Peyer's patch (tissue), 4 donors: Measurements from ENCODE around the gene NOVA1. TPM values are rescaled to one million over a fixed set of nuclear protein-coding genes. Genes with fewer than 3 reads are reported as not detected.

Experiments
- DNase-seq, 3 donors: peaks; one replicate each; pipeline ENCODE4 v3.0.0-alpha.2; 2017 to 2019
- H3K27ac ChIP-seq, 4 donors: fragments of 200-600 bp; sonication (generic); one replicate each; pipeline ENCODE4 v1.5.1; 2016 to 2019
- H3K27me3 ChIP-seq, 2 donors: fragments of 200-600 bp; sonication (generic); one replicate each; pipeline ENCODE4 v1.5.1; 2019
- H3K36me3 ChIP-seq, 3 donors: fragments of 200-600 bp; sonication (generic); one replicate each; pipeline ENCODE4 v1.5.1; 2016 to 2019
- H3K4me1 ChIP-seq, 4 donors: fragments of 200-600 bp; sonication (generic); one replicate each; pipeline ENCODE4 v1.5.1; 2016 to 2019
- H3K4me3 ChIP-seq, 4 donors: fragments of 200-600 bp; sonication (generic); 1 replicate in 3 of 4; 2 replicates in 1 of 4; pipeline ENCODE4 v1.5.1; 2016 to 2019; ENCODE audit warnings: mild to moderate bottlenecking in 1 of 4
- H3K9me3 ChIP-seq, 4 donors: fragments of 200-600 bp; sonication (generic); one replicate each; pipeline ENCODE4 v1.5.1; 2016 to 2019; ENCODE audit warnings: mild to moderate bottlenecking in 1 of 4
- POLR2A ChIP-seq, 2 donors: fragments of 450-650 bp; IDR thresholded peaks; one replicate each; pipeline ENCODE4 v1.5.1; 2017; ENCODE audit warnings: antibody characterized with exemption in 2 of 2, mild to moderate bottlenecking in 2 of 2, moderate library complexity in 2 of 2
- total RNA-seq, 4 donors: library from RNA; depleted of rRNA; stranded (reverse); fragments of >200 nt; gene quantifications; one replicate each; pipeline ENCODE4 v1.1.0, GENCODE V29; 2016
- TF ChIP-seq, protein P1 (sequence below), 6 experiments: fragments of 450-650 bp in 4 of 6; fragments of 200-600 bp in 2 of 6; sonication (generic) in 1 of 6; IDR thresholded peaks; one replicate each; pipeline ENCODE4 v1.5.1; 2017 to 2019; ENCODE audit warnings: antibody characterized with exemption in 6 of 6, mild to moderate bottlenecking in 3 of 6, moderate library complexity in 1 of 6

Gene NOVA1
- total RNA-seq, 4 donors from 2014 or later = 2.6 to 39.6 (median 5.8) TPM

DNA sequence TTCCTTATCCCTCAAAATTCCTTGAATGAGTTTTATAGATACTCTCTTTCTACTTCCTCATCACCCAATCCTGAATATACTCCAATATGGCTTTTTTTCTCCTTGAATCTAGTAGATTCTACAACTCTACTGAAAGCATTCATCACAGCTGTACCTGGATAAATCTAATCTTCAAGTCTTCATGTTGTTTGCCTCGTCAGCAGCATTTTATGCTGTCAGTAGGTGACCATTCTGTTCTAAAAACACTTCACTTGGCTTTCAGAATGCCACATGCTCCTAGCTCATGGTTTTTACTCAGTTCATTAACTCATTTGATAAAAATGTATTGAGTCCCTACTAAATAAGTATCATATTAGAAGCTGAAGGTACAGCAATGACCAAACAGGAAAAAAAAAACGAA is 113.3 kb downstream of the NOVA1 start:
- Histone ChIP-seq H3K9me3 (no peaks in the 10 kb centered on the region), H3K27ac (no peak overlapping the region), H3K36me3 (no peaks in the 10 kb centered on the region), H3K4me1 (no peaks in the 10 kb centered on the region), H3K4me3 (no peak overlapping the region), H3K27me3 (no peaks in the 10 kb centered on the region)
- no peak for DNase-seq
- no peak for TF ChIP-seq POLR2A (IDR thresholded peaks at IDR 0.05)
- TF ChIP-seq, protein P1, sequence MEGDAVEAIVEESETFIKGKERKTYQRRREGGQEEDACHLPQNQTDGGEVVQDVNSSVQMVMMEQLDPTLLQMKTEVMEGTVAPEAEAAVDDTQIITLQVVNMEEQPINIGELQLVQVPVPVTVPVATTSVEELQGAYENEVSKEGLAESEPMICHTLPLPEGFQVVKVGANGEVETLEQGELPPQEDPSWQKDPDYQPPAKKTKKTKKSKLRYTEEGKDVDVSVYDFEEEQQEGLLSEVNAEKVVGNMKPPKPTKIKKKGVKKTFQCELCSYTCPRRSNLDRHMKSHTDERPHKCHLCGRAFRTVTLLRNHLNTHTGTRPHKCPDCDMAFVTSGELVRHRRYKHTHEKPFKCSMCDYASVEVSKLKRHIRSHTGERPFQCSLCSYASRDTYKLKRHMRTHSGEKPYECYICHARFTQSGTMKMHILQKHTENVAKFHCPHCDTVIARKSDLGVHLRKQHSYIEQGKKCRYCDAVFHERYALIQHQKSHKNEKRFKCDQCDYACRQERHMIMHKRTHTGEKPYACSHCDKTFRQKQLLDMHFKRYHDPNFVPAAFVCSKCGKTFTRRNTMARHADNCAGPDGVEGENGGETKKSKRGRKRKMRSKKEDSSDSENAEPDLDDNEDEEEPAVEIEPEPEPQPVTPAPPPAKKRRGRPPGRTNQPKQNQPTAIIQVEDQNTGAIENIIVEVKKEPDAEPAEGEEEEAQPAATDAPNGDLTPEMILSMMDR (IDR thresholded peaks at IDR 0.05) = no peak

DNA sequence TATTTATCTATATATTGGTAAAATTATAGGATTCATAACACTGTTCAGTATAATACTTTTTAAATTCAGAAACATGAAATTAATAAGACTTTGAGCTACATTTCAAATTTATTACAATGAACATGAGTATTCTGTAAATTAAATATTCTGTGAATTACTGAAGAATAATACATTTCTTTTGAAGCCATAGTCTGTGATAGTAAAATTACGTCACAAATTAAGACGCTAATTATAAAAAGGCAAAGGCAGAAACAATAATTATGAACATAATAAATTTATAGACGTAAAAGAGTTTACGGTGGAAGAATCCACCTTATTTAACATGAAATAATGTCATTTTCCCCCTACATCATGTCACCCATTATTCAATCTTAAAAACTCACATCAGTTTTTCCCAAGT is 118.9 kb downstream of the NOVA1 start:
- no peaks in the 10 kb centered on the region for H3K9me3 ChIP-seq
- TF ChIP-seq POLR2A (IDR thresholded peaks at IDR 0.05) = no peak
- TF ChIP-seq, protein P1 (IDR thresholded peaks at IDR 0.05) = no peak
- H3K4me3 ChIP-seq = no peak overlapping the region

DNA sequence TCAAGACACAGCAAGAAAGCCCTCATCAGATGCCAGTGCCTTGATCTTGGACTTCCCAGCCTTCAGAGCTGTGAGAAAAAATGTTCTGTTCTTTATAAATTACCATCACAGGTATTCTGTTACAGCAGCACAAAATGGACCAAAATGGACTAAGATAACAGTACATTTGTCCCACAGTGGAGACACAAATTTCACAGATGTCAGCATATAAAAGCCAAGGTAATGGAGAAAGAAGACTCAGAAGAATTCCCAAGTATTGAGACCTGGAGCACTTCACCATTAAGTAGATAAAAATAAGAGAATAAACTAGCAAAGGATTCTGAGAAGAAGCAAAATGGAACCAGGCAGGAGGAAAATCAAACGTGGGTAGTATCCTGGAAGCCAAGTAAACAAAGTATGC is 131.0 kb downstream of the NOVA1 start:
- Histone ChIP-seq H3K27me3 (no peaks in the 10 kb centered on the region), H3K9me3 (no peaks in the 10 kb centered on the region), H3K27ac (no peak overlapping the region), H3K4me3 (no peak overlapping the region), H3K4me1 (no peaks in the 10 kb centered on the region), H3K36me3 (no peaks in the 10 kb centered on the region)
- TF ChIP-seq POLR2A (IDR thresholded peaks at IDR 0.05) = no peak
- TF ChIP-seq, protein P1 (IDR thresholded peaks at IDR 0.05) = no peak
- DNase-seq = no peak

More for the DNA sequence above, 118.9 kb downstream of the NOVA1 start:
- Histone ChIP-seq H3K4me1 (no peaks in the 10 kb centered on the region), H3K27ac (no peak overlapping the region), H3K27me3 (no peaks in the 10 kb centered on the region), H3K36me3 (no peaks in the 10 kb centered on the region)
- no peak for DNase-seq

DNA sequence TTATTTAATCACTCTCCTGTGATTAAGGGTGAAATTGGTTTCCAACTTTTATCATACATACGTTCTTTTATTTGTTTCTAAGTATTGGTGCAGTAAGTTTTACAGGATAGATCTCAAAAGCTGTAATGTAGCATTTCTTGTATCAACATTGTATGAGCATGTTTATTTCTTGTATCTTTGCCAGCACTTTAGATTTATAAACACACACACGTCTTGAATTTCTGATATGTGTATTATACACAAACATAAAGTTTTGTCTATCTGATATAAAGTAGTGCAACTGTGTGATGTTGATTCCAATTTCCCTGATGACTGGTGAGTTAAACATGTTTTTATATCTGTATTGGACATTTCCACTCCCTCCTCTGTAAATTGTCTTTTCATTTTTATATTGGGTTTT is 134.7 kb downstream of the NOVA1 start:
- no peaks in the 10 kb centered on the region for H3K4me1 ChIP-seq
- no peaks in the 10 kb centered on the region for H3K9me3 ChIP-seq
- no peak overlapping the region for H3K27ac ChIP-seq
- no peaks in the 10 kb centered on the region for H3K27me3 ChIP-seq
- no peak overlapping the region for H3K4me3 ChIP-seq
- no peak for DNase-seq
- TF ChIP-seq, protein P1 (IDR thresholded peaks at IDR 0.05) = no peak
- TF ChIP-seq POLR2A (IDR thresholded peaks at IDR 0.05) = no peak
- no peaks in the 10 kb centered on the region for H3K36me3 ChIP-seq

DNA sequence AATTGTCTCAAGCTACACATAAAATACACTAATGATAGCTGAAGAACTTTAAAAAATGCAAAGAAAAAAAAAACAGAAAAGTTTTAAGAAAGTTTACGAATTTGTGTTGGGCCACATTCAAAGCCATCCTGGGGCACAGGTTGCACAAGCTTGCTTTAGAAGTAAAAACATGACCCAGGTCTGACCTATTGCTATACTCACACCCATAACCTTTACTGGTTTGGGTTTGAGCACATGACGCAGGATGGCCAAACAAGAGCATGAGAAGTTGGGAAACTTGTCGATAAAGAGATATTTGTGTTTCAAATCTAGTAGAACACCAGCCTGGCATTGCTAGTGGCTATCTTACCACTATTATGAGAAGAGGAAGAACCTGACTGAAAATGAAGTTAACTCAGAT is 143.7 kb downstream of the NOVA1 start:
- no peaks in the 10 kb centered on the region for H3K9me3 ChIP-seq
- H3K27ac ChIP-seq = no peak overlapping the region
- no peak overlapping the region for H3K4me3 ChIP-seq
- DNase-seq = no peak
- TF ChIP-seq, protein P1 (IDR thresholded peaks at IDR 0.05) = no peak
- no peak for TF ChIP-seq POLR2A (IDR thresholded peaks at IDR 0.05)
- H3K27me3 ChIP-seq = no peaks in the 10 kb centered on the region
- H3K36me3 ChIP-seq = no peaks in the 10 kb centered on the region
- no peaks in the 10 kb centered on the region for H3K4me1 ChIP-seq
